ENCODE data around the gene CHN2.

Gene CHN2

GRCh38 chr7:29335188-29336083 is 140.9 kb downstream of the CHN2 start:
- DNase-seq (no peak), ATAC-seq (no peak)

- peak; percentile 74 for ATAC-seq
- no peak for DNase-seq
Observed at GRCh38 chr7:29337546-29338116, 143.1 kb downstream of the CHN2 start.

- no peak for ATAC-seq
- no peak for DNase-seq
Observed at GRCh38 chr7:29340696-29341095, 146.1 kb downstream of the CHN2 start.

GRCh38 chr7:29341156-29341555 is 146.6 kb downstream of the CHN2 start:
- no peak for DNase-seq
- no peak for ATAC-seq

GRCh38 chr7:29342761-29343160 is 148.2 kb downstream of the CHN2 start:
- no peak for DNase-seq
- ATAC-seq: no peak

GRCh38 chr7:29343399-29343798 is 148.8 kb downstream of the CHN2 start:
- DNase-seq (no peak), ATAC-seq (no peak)

- DNase-seq (no peak), ATAC-seq (no peak)
Observed at GRCh38 chr7:29344334-29344978, 149.9 kb downstream of the CHN2 start.

- DNase-seq: peak; percentile 19
- ATAC-seq: no peak
Observed at GRCh38 chr7:29345590-29345989, 151.0 kb downstream of the CHN2 start.

- DNase-seq (no peak), ATAC-seq (no peak)
Observed at GRCh38 chr7:29346231-29346978, 151.8 kb downstream of the CHN2 start.

- ATAC-seq (no peak), DNase-seq (no peak)
Observed at GRCh38 chr7:29349362-29349761, 154.8 kb downstream of the CHN2 start.

- ATAC-seq (no peak), DNase-seq (no peak)
Observed at GRCh38 chr7:29350351-29350750, 155.8 kb downstream of the CHN2 start.

- ATAC-seq (no peak), DNase-seq (no peak)
Observed at GRCh38 chr7:29352041-29352440, 157.5 kb downstream of the CHN2 start.

- ATAC-seq: no peak
- no peak for DNase-seq
Observed at GRCh38 chr7:29353810-29354209, 159.2 kb downstream of the CHN2 start.

- DNase-seq (no peak), ATAC-seq (no peak)
Observed at GRCh38 chr7:29354340-29354739, 159.8 kb downstream of the CHN2 start.

GRCh38 chr7:29355388-29355787 is 160.8 kb downstream of the CHN2 start:
- ATAC-seq: no peak

GRCh38 chr7:29356631-29357030 is 162.1 kb downstream of the CHN2 start:
- no peak for ATAC-seq
- no peak for DNase-seq

More at GRCh38 chr7:29355388-29355787, 160.8 kb downstream of the CHN2 start:
- no peak for DNase-seq

GRCh38 chr7:29359482-29360093 is 165.0 kb downstream of the CHN2 start:
- no peak for ATAC-seq
- DNase-seq: no peak

- no peak for ATAC-seq
Observed at GRCh38 chr7:29360633-29361625, 166.4 kb downstream of the CHN2 start.

GRCh38 chr7:29362380-29362779 is 167.8 kb downstream of the CHN2 start:
- no peak for DNase-seq
- ATAC-seq: no peak

More at GRCh38 chr7:29360633-29361625, 166.4 kb downstream of the CHN2 start:
- no peak for DNase-seq

- DNase-seq (no peak), ATAC-seq (no peak)
Observed at GRCh38 chr7:29363636-29364425, 169.3 kb downstream of the CHN2 start.
